H9 (cell line): Measurements from ENCODE around the gene ICAM2. TPM values are rescaled to one million over a fixed set of nuclear protein-coding genes. Genes with fewer than 3 reads are reported as not detected.

Source experiments
- DNase-seq: peaks from one replicate; pipeline ENCODE4 v3.0.0-alpha.2; 2017
- H2AFZ ChIP-seq: one replicate; pipeline ENCODE4 v1.6.1; 2013; ENCODE audit warnings: mild to moderate bottlenecking, low read length, control low read depth, moderate library complexity
- H2AK5ac ChIP-seq: 2 replicates; pipeline ENCODE4 v1.6.1; 2013; ENCODE audit warnings: low read length, control low read depth, mixed read lengths; ENCODE audit not compliant: insufficient read length
- H2BK120ac ChIP-seq: one replicate; pipeline ENCODE4 v1.6.1; 2013; ENCODE audit warnings: low read depth, mild to moderate bottlenecking, low read length, control low read depth, inconsistent platforms; ENCODE audit not compliant: poor library complexity, severe bottlenecking
- H2BK12ac ChIP-seq: 2 replicates; pipeline ENCODE4 v1.6.1; 2013; ENCODE audit warnings: low read length, control low read depth, mixed read lengths, low read depth; ENCODE audit not compliant: insufficient read length
- H2BK15ac ChIP-seq: 2 replicates; pipeline ENCODE4 v1.6.1; 2013; ENCODE audit warnings: low read depth, low read length, control low read depth
- H2BK20ac ChIP-seq: one replicate; pipeline ENCODE4 v1.6.1; 2013; ENCODE audit warnings: low read depth, mild to moderate bottlenecking, low read length, control low read depth, inconsistent platforms; ENCODE audit not compliant: poor library complexity, severe bottlenecking
- H2BK5ac ChIP-seq: 2 replicates; pipeline ENCODE4 v1.6.1; 2013; ENCODE audit warnings: low read length, control low read depth, mixed read lengths; ENCODE audit not compliant: insufficient read length
- H3K14ac ChIP-seq: 2 replicates; pipeline ENCODE4 v1.6.1; 2013; ENCODE audit warnings: low read length, control low read depth; ENCODE audit not compliant: insufficient read depth
- H3K18ac ChIP-seq: 2 replicates; pipeline ENCODE4 v1.6.1; 2013; ENCODE audit warnings: low read depth, mild to moderate bottlenecking, mixed read lengths, low read length, control low read depth; ENCODE audit not compliant: insufficient read length
- H3K23ac ChIP-seq: 2 replicates; pipeline ENCODE4 v1.6.1; 2013; ENCODE audit warnings: low read length, control low read depth, mixed read lengths, low read depth; ENCODE audit not compliant: insufficient read length
- H3K23me2 ChIP-seq: 2 replicates; pipeline ENCODE4 v1.6.1; 2013; ENCODE audit warnings: low read depth, mild to moderate bottlenecking, mixed read lengths, low read length, control low read depth; ENCODE audit not compliant: insufficient read length, poor library complexity, severe bottlenecking
- H3K27ac ChIP-seq: 2 replicates; pipeline ENCODE4 v1.5.1; 2013; ENCODE audit warnings: low read length, control low read depth, mixed read lengths, low read depth; ENCODE audit not compliant: insufficient read length
- H3K27me3 ChIP-seq: 2 replicates; pipeline ENCODE4 v1.6.1; 2013; ENCODE audit warnings: low read length, control low read depth, inconsistent platforms; ENCODE audit not compliant: insufficient read depth
- H3K4ac ChIP-seq: 2 replicates; pipeline ENCODE4 v1.6.1; 2013; ENCODE audit warnings: low read depth, mild to moderate bottlenecking, control low read depth, inconsistent platforms, low read length, moderate library complexity
- H3K4me1 ChIP-seq: 2 replicates; pipeline ENCODE4 v1.6.1; 2013; ENCODE audit warnings: low read length, control low read depth, inconsistent platforms; ENCODE audit not compliant: insufficient read depth
- H3K4me2 ChIP-seq: 2 replicates; pipeline ENCODE4 v1.6.1; 2013; ENCODE audit warnings: low read length, control low read depth, mixed read lengths; ENCODE audit not compliant: insufficient read length, insufficient read depth
- H3K56ac ChIP-seq: 2 replicates; pipeline ENCODE4 v1.6.1; 2013; ENCODE audit warnings: low read depth, mild to moderate bottlenecking, mixed read lengths, low read length, control low read depth; ENCODE audit not compliant: insufficient read length
- H3K79me1 ChIP-seq: 2 replicates; pipeline ENCODE4 v1.6.1; 2013; ENCODE audit warnings: low read depth, mild to moderate bottlenecking, moderate library complexity, low read length, control low read depth, inconsistent platforms; ENCODE audit not compliant: insufficient read depth, poor library complexity, severe bottlenecking
- H3K79me2 ChIP-seq: 2 replicates; pipeline ENCODE4 v1.6.1; 2013; ENCODE audit warnings: low read length, control low read depth, inconsistent platforms; ENCODE audit not compliant: insufficient read depth
- H3K9ac ChIP-seq: 2 replicates; pipeline ENCODE4 v1.6.1; 2013; ENCODE audit warnings: low read length, control low read depth, mixed read lengths; ENCODE audit not compliant: insufficient read length; ENCODE audit errors: extremely low read depth
- H3K9me3 ChIP-seq: one replicate; pipeline ENCODE4 v1.6.1; 2013; ENCODE audit warnings: low read depth, low read length, inconsistent platforms; ENCODE audit not compliant: control insufficient read depth
- H3T11ph ChIP-seq: one replicate; pipeline ENCODE4 v1.6.1; 2013; ENCODE audit warnings: mild to moderate bottlenecking, low read length, control low read depth, inconsistent platforms
- H4K20me1 ChIP-seq: one replicate; pipeline ENCODE4 v1.6.1; 2013; ENCODE audit not compliant: control insufficient read depth, insufficient read length, insufficient read depth
- H4K5ac ChIP-seq: 2 replicates; pipeline ENCODE4 v1.6.1; 2013; ENCODE audit warnings: low read depth, mild to moderate bottlenecking, mixed read lengths, low read length, control low read depth; ENCODE audit not compliant: insufficient read length
- H4K8ac ChIP-seq: replicated peaks from 2 replicates; pipeline ENCODE4 v1.6.1; 2013; ENCODE audit warnings: low read length, control low read depth, mixed read lengths, low read depth; ENCODE audit not compliant: insufficient read length
- H4K91ac ChIP-seq: 2 replicates; pipeline ENCODE4 v1.6.1; 2013; ENCODE audit warnings: low read depth, mild to moderate bottlenecking, moderate library complexity, mixed read lengths, low read length, control low read depth; ENCODE audit not compliant: insufficient read length
- H3K27ac Mint-ChIP-seq, 3 experiments: 2 replicates in 2 of 3; 3 replicates in 1 of 3; pipeline ENCODE4 v1.8.0; 2020 to 2021; ENCODE audit warnings: mixed read lengths in 3 of 3, mild to moderate bottlenecking in 1 of 3, moderate library complexity in 1 of 3
- H3K27me3 Mint-ChIP-seq: 2 replicates; pipeline ENCODE4 v1.8.0; 2021; ENCODE audit warnings: low read depth, mild to moderate bottlenecking, moderate library complexity, mixed read lengths
- H3K36me3 Mint-ChIP-seq, 3 experiments: 2 replicates in 2 of 3; 3 replicates in 1 of 3; pipeline ENCODE4 v1.8.0; 2020 to 2021; ENCODE audit warnings: low read depth in 3 of 3, mixed read lengths in 3 of 3; ENCODE audit not compliant: insufficient read depth in 1 of 3
- H3K4me1 Mint-ChIP-seq, 2 experiments: 2 replicates each; pipeline ENCODE4 v1.8.0; 2020; ENCODE audit warnings: mixed read lengths in 2 of 2
- H3K4me3 Mint-ChIP-seq, 2 experiments: 2 replicates in 1 of 2; 3 replicates in 1 of 2; pipeline ENCODE4 v1.8.0; 2020 to 2021; ENCODE audit warnings: mild to moderate bottlenecking in 2 of 2, mixed read lengths in 2 of 2, moderate library complexity in 1 of 2
- H3K9me3 Mint-ChIP-seq, 2 experiments: 2 replicates in 1 of 2; 3 replicates in 1 of 2; pipeline ENCODE4 v1.8.0; 2020; ENCODE audit warnings: mild to moderate bottlenecking in 2 of 2, mixed read lengths in 2 of 2, moderate library complexity in 1 of 2
- WGBS: extraction: QIAGEN DNeasy Blood & Tissue Kit; methylation state at CpG from one replicate; pipeline ENCODE4 v1.1.7; 2013; ENCODE audit warnings: missing lambda C conversion rate, low lambda C conversion rate, mixed read lengths; ENCODE audit not compliant: insufficient read length; ENCODE audit errors: extremely low coverage; 5-methylcytosine and 5-hydroxymethylcytosine counted together
- total RNA-seq: library from RNA; stranded (reverse); gene quantifications from 2 replicates; pipeline ENCODE4 v1.2.1, GENCODE V29; 2021
- TF ChIP-seq, protein P1 (sequence below): fragments of 200-600 bp; sonication (generic); conservative IDR thresholded peaks from 3 replicates; pipeline ENCODE4 v1.8.0; 2021; ENCODE audit warnings: antibody characterized with exemption, mild to moderate bottlenecking

Gene ICAM2
- total RNA-seq, 1 experiment from 2014 or later = 0.28 TPM

DNA sequence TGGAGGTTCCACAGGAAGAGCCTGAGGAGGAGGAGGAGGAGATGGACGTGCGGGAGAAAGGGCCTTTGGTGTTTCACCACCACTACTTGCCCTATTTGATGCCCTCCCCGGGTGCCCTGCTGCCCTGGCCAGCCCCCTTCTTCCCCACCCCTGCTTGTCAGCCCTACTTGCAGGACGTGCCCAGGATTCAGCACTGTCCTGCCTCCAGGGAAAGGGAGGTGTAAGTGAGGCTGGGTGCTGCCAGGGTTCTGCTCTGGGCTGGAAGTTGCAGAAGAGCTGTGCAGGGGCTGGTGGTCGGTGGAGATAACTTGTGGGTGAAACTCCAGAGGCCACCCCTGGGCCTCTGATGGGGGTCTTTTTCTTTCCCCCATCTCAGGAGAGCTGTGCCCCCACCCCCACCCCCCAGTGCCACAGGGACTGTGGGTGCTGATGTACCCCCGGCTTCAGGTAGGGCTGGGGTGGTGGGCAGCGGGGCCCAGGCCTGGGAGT lies 19.3 kb downstream of the ICAM2 start:
- no peaks in the 10 kb centered on the region for H3K9me3 ChIP-seq
- Mint-ChIP-seq H3K4me1 (peaks cover 9 to 25% of the 10 kb centered on the region in 2 experiments), H3K27me3 (peaks cover 40% of the 10 kb centered on the region), H3K36me3 (0 out of 7 replicates have a peak, but pooled peaks cover 0 to 2% (median 0%) of the 10 kb centered on the region in 3 experiments), H3K4me3 (no peak overlapping the region), H3K9me3 (no peaks in the 10 kb centered on the region; a peak in 1 of 5 replicates), H3K27ac (no peak overlapping the region)
- TF ChIP-seq, protein P1, sequence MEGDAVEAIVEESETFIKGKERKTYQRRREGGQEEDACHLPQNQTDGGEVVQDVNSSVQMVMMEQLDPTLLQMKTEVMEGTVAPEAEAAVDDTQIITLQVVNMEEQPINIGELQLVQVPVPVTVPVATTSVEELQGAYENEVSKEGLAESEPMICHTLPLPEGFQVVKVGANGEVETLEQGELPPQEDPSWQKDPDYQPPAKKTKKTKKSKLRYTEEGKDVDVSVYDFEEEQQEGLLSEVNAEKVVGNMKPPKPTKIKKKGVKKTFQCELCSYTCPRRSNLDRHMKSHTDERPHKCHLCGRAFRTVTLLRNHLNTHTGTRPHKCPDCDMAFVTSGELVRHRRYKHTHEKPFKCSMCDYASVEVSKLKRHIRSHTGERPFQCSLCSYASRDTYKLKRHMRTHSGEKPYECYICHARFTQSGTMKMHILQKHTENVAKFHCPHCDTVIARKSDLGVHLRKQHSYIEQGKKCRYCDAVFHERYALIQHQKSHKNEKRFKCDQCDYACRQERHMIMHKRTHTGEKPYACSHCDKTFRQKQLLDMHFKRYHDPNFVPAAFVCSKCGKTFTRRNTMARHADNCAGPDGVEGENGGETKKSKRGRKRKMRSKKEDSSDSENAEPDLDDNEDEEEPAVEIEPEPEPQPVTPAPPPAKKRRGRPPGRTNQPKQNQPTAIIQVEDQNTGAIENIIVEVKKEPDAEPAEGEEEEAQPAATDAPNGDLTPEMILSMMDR = no peak
- no peaks in the 10 kb centered on the region for H3K79me2 ChIP-seq
- H4K20me1 ChIP-seq = no peaks in the 10 kb centered on the region
- no peak overlapping the region for H2BK120ac ChIP-seq
- no peak overlapping the region for H2BK12ac ChIP-seq
- H3K4me2 ChIP-seq = no peak overlapping the region
- no peak overlapping the region for H4K91ac ChIP-seq
- 0 out of 2 replicates have a peak, but pooled peaks cover 3% of the 10 kb centered on the region for H3K4me1 ChIP-seq
- H3K27ac ChIP-seq = no peak overlapping the region
- peaks cover 6% of the 10 kb centered on the region; the same call in 1 of the 2 replicates for H3K27me3 ChIP-seq
- no peak overlapping the region for H3T11ph ChIP-seq
- H2BK20ac ChIP-seq = no peak overlapping the region
- H3K79me1 ChIP-seq = no peaks in the 10 kb centered on the region
- no peak overlapping the region for H2BK5ac ChIP-seq
- no peak overlapping the region for H4K5ac ChIP-seq
- H2AK5ac ChIP-seq = no peak overlapping the region
- H3K56ac ChIP-seq = no peak overlapping the region
- no peak overlapping the region for H2BK15ac ChIP-seq
- no peak overlapping the region for H3K9ac ChIP-seq
- no peak overlapping the region for H4K8ac ChIP-seq
- H3K14ac ChIP-seq = no peak overlapping the region; the same call in 1 of the 2 replicates
- peaks cover 11% of the 10 kb centered on the region for H3K23me2 ChIP-seq
- no peak overlapping the region for H2AFZ ChIP-seq
- peak; percentile 20 for DNase-seq
- H3K4ac ChIP-seq = no peak overlapping the region
- no peak overlapping the region for H3K23ac ChIP-seq
- WGBS = no CpG with 5 or more reads among the region's 7 CpGs
- no peak overlapping the region for H3K18ac ChIP-seq
